GM18519 (cell line): ENCODE measurements around the gene THADA.

ENCODE experiments used
- ATAC-seq: cut with Tn5 transposase; IDR thresholded peaks from one replicate; pipeline ENCODE4 v1.9.1; 2021; ENCODE audit warnings: mild to moderate bottlenecking, moderate library complexity; ENCODE audit not compliant: unreplicated experiment, low FRiP score

Gene THADA

GRCh38 chr2:43513796-43514195 is 82.0 kb downstream of the THADA start:
- no peak for ATAC-seq

- ATAC-seq: no peak
Measured at GRCh38 chr2:43513216-43513615, 82.6 kb downstream of the THADA start.

GRCh38 chr2:43511199-43511598 is 84.6 kb downstream of the THADA start:
- ATAC-seq: no peak

GRCh38 chr2:43509886-43510285 is 86.0 kb downstream of the THADA start:
- ATAC-seq: no peak

- no peak for ATAC-seq
Measured at GRCh38 chr2:43508209-43508608, 87.6 kb downstream of the THADA start.

GRCh38 chr2:43507137-43507536 is 88.7 kb downstream of the THADA start:
- no peak for ATAC-seq

GRCh38 chr2:43495727-43496126 is 100.1 kb downstream of the THADA start:
- no peak for ATAC-seq

GRCh38 chr2:43493954-43494353 is 101.9 kb downstream of the THADA start:
- no peak for ATAC-seq

- no peak for ATAC-seq
Measured at GRCh38 chr2:43491065-43491639, 104.7 kb downstream of the THADA start.

- ATAC-seq: no peak
Measured at GRCh38 chr2:43490252-43490786, 105.5 kb downstream of the THADA start.

- ATAC-seq: no peak
Measured at GRCh38 chr2:43488737-43489136, 107.1 kb downstream of the THADA start.

- ATAC-seq: no peak
Measured at GRCh38 chr2:43486603-43487002, 109.2 kb downstream of the THADA start.

GRCh38 chr2:43484323-43484930 is 111.4 kb downstream of the THADA start:
- no peak for ATAC-seq

- ATAC-seq: no peak
Measured at GRCh38 chr2:43482961-43483360, 112.9 kb downstream of the THADA start.

GRCh38 chr2:43481927-43482542 is 113.8 kb downstream of the THADA start:
- no peak for ATAC-seq

GRCh38 chr2:43480874-43481273 is 115.0 kb downstream of the THADA start:
- ATAC-seq: no peak

GRCh38 chr2:43478412-43479086 is 117.3 kb downstream of the THADA start:
- no peak for ATAC-seq

- no peak for ATAC-seq
Measured at GRCh38 chr2:43475922-43476321, 119.9 kb downstream of the THADA start.

- ATAC-seq: no peak
Measured at GRCh38 chr2:43475137-43475846, 120.5 kb downstream of the THADA start.

- ATAC-seq: no peak
Measured at GRCh38 chr2:43474273-43474672, 121.6 kb downstream of the THADA start.

GRCh38 chr2:43473767-43474166 is 122.1 kb downstream of the THADA start:
- no peak for ATAC-seq
